Right forelimb (tissue), 1 donor: ENCODE measurements around the gene ACTN1.
"Not testable (repeated sequence)": the region's sequence is repeated elsewhere in the genome, so short reads cannot be mapped to it uniquely, and the experiment has no call there.

Source experiments
- DNase-seq: peaks from one replicate; pipeline ENCODE4 v3.0.0-alpha.2; 2018

ACTN1 gene

GRCh38 chr14:68986225-68986624, 7.1 kb upstream of the ACTN1 start:
- DNase-seq: no peak

DNA sequence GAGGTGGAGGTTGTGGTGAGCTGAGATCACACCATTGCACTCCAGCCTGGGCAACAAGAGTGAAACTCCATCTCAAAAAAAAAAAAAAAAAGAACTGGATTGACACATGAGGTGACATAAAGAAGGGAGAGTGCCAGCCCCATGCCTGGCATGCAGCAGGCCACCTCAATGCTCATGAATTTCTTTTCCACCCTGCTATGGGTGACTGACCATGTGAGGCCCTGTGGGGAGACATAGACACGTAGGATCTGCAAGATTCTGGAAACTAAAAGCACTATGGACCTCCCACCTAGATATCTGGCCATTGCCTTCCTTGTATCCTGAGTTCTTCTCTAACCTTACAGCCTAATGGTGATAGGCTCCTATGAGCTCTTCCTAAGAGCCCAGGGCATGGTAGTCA, 5.6 kb upstream of the ACTN1 start:
- no peak for DNase-seq

- DNase-seq: no peak
Measured at GRCh38 chr14:68983191-68983590, 4.1 kb upstream of the ACTN1 start.

DNA sequence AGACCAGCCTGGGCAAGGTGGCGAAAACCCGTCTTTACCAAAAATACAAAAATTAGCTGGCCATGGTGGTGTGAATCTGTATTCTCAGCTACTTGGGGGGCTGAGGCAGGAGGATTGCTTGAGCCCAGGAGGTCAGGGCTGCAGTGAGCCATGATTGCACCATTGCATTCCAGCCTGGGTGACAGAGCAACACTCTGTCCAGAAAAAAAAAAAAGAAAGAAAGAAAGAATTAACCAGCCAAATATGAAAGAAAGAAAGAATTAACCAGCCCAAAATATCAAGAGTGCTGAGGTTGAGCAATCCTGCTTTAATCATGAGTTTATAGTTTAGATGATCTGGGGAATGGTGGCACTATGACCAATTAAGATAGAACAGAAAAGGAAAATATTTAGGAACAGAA, 3.5 kb upstream of the ACTN1 start:
- DNase-seq: no peak

- DNase-seq: no peak
Measured at GRCh38 chr14:68981539-68981976, 2.5 kb upstream of the ACTN1 start.

DNA sequence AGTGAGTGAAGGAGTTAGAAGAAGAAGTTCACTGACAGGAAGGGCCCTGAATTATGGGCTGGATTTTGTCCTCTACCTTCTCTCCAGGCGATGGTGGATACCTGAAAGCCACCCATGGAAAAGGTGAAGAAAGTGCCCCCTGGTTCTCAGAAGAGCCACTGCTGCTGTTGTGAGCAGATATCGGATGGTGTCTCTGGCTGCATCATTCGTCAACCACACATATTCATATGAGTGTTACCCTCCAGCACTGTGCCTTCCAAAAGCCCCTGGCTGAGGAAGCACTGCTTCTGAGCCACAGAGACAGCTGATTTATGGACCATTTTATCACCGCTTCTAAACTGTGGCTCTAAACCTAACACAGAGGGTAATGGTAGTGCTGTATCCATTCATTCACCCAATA, 2.0 kb upstream of the ACTN1 start:
- DNase-seq: no peak

DNA sequence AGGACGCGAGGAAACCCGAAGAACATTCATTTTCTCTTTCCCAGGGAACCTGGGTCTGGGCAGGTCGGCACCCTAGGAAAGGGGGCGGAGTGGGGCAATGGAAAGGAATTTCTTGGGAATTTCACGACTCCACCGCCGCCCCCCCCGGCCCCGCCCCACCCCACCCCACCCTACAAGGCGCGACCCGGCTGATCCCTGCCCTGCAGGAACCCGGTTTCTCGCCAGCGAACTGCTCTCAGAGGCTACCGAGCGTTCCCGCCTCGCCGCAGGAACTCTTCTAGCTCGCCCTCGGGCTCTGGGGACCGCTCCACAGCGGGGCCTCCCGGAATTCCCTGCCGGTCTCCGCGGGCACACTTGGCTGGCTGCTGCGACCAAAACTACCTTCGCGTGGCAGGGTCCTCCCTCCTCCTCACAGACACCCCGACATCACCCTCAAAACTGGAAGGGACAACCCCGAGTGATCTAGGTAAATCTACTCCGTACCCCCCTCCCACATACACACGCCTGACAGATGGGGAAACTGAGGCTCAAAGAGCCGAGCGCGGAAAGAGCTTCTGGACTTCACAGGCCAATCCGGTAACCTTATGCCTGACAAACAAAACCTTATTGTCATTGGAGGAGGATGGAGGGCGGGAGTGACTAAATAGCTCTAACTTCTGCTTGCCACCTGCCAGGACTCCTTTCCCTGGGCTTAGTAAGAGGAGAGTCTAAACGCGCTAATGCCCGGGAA, 785 bp upstream of the ACTN1 start:
- no peak for DNase-seq

- DNase-seq: peak; percentile 82
Measured at GRCh38 chr14:68978172-68978911, 760 bp downstream of the ACTN1 start.

DNA sequence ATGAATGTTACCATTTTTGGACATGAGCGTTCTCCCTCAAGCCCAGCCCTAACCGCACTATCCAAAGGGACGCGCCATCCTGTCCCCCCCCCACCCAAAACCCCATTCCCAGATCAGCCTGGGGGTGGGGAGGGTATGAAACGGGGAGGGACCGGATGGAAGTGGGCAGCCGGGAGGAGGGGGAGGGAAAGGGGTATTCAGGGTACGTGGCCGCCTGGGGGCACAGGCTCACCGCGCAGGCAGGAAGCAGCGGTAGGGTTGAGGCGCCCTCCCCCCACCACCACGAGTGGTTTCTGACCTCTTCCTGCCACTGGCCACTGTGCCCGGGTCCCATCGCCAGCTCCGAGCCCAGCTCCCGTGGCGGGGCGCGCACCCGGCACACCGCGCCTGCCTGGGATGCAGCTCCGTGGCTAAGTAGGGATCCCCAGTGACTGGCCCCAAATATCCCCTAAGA, 1.4 kb downstream of the ACTN1 start:
- DNase-seq: peak; percentile 82

DNA sequence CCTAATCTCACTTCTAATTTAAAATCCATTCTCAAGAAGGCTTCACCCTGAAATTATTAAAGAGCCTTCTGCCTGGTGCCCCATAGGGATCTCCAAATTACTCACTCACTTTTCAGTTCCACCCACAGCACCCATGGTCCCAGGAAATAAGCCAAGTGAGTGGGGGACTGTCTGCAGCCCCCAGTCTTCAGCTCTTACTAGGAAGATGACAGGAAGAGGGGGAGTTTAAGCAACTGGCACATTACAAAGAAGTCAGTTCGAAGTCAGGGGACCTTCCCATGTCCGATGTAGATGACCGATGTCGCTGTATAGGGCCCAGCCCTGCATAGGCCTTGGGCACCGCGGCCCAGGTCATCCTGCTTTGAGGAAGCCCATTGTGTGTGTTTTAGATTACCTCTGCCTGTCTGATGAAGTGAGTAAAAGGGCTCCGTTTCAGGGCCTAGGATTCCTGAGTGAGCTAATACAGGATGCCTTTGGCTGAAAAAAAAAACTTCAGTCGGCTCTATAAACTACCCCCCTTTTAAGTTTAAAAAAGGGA, 1.9 kb downstream of the ACTN1 start:
- no peak for DNase-seq

GRCh38 chr14:68976160-68977067, 2.7 kb downstream of the ACTN1 start:
- DNase-seq: peak; percentile 75

DNA sequence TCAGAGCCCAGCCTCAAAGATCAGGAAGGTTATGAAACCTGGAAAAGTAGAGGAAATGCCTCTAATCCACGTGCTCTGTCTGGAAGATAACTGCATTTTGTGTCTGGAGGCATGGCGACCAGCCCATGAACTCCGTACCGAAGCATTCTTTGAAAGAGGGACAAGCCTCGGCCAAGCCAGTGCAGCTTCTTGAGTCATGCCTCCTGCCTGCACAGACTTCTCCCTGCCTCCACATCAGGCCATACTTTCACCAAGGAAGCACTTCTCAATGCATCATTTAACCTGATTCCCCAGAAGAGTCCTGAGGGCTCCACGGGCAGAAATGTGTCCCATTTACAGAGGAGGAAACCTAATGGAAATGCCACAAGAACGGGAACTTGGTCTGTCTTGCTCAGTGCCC, 3.4 kb downstream of the ACTN1 start:
- no peak for DNase-seq

- DNase-seq: no peak
Measured at GRCh38 chr14:68974759-68975347, 4.2 kb downstream of the ACTN1 start.

GRCh38 chr14:68973639-68974038, 5.5 kb downstream of the ACTN1 start:
- DNase-seq: no peak

- DNase-seq: not testable (repeated sequence)
Measured at GRCh38 chr14:68973219-68973565, 5.9 kb downstream of the ACTN1 start.

DNA sequence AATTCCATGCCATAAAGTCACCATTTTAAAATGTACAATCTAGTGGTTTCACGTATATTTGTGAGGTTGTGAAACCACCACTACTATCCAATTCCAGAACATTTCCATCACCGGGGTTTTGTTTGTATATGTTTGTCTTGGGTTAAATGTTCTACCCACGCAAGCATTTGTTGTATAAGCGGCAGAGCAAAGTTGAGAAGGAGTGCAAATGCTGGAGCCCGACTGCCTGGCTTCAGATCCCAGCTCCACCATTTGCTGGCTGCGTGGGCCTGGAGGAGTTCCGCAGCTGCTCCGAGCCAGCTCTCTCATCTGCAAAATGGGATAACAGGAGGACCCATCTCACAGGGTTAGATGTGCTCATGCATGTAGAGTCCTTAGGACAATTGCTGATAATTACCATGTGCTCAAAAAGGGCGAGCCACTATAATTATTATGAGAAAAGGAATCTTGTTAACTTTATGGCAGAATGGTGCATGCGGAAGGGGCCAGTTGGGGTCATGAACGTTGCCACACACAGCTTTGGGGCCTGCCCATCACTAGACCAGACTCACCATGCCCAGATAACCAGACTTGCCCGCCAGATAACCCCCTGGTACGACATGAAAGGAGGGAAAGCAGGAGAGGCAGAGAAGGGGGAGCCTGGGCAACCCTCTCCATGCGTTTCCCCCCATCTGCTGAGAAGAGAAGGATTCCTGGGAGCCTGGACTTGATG, 6.4 kb downstream of the ACTN1 start:
- no peak for DNase-seq

- no peak for DNase-seq
Measured at GRCh38 chr14:68971411-68972035, 7.6 kb downstream of the ACTN1 start.

DNA sequence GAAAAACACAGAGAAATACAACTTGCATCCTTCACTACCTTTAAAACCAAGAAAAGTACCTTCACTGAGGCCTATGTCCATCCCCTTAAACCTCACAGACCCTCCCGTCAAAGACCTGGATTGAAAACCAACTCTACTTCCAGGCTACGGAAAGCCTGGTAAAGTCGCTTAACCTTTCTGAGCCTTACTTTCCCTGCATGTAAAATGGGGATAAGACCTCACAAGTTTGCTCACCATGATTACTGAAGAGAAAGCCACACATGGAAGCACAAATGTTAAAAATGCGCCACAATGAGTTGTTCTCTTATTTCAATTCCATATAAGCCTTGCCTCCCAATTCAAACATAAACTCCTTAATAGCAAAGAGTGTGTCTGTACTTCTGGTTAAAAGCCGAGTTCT, 8.4 kb downstream of the ACTN1 start:
- DNase-seq: no peak

GRCh38 chr14:68970038-68970612, 9.0 kb downstream of the ACTN1 start:
- DNase-seq: no peak

DNA sequence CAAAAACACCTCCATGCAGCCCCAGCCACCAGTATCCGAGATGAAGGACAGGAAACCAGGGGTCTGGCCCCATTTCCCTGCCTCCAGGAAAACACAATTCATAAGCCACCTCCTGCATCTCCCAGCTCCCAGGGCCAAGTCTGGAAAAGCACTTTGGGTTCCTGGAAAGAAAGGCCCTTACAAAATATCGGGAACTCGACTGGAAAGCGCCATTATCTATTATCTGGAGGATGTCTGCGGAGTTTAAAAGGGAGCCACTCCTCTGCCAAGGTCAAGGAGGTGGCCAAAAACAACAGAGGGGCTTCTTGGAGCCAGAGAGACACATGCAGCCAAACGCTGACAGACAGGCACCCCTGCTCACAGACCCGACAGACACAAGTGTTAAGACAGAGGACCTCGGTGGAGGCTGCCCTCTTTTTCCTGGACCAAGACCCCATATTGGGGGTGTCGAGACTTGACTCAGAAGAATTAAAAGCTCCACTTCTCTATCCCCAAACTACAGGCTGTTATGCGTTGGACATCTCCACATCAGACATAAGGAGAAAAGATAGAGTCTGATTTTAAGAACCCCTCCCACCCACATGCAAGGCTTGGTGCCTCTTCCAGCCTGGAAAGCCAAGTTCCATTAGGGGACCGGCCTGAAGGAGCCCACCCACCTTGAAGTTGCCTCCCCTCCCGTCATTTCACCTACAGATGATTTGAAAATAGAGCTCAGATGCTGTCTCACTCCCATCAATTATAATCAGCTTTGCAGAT, 9.6 kb downstream of the ACTN1 start:
- DNase-seq: peak; percentile 73
